Measurements from ENCODE around the gene LCN10. TPM values are rescaled to one million over a fixed set of nuclear protein-coding genes. Genes with fewer than 3 reads are reported as not detected.

Gene LCN10
- total RNA-seq, 1 experiment from 2014 or later: not detected

DNA sequence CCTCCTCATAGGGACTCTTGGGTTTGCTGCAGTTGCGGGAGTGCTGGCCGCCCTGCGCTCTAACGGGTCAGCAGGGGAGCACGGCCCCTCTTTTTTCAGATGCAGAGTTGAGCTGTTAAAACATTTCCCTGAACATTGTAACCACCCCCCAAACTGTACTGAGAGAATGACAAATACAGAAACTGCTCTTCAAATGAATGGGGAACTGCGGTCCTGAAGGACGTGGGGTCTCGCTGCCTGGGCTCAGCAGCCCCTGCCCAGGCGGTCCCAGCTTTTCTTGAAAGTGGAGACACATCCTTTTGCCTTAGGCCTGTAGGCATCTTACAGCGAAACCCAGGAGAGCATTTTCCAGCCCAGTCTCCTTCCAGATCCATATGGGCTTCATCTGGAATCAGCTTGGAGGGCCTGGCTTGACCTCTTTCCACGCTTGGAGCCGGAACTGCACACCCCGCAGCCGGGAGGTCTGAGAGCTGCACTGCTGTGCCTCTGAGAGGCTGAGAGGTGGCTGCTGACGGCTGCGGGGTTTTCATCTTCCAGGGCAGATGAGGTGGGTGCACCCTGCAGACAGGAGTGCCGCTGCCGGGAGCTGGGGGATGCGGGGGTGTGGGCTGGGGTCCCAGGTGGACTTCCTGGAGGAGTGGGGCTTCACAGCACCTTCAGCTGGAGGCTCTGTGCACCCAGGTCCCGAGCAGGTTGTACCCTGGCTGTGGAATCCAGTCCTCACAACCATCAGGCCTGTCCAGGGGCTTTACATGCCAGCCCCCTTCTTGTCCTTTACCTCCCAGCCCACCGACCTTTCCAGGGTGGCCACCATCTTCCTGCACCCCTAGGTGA is 54.2 kb downstream of the LCN10 start:
- intact Hi-C loops (cut with micrococcal nuclease): no loop called here
- Histone ChIP-seq H3K9ac (ENCODE audit: low read length) (no peak overlapping the region), H3K36me3 (ENCODE audit: low read depth, low read length) (no peaks in the 10 kb centered on the region), H3K27ac (ENCODE audit: low read length) (no peak overlapping the region), H3K4me2 (ENCODE audit: low read length) (peak overlapping the region; percentile 86), H2AFZ (ENCODE audit: low read length) (no peak overlapping the region), H3F3A (ENCODE audit: low read length, unreplicated experiment) (no peaks in the 10 kb centered on the region), H3K4me3 (ENCODE audit: low read length) (no peak overlapping the region), H4K20me1 (ENCODE audit: low read length) (0 out of 2 replicates have a peak, but pooled peaks cover 5% of the 10 kb centered on the region), H3K27me3 (ENCODE audit: low read length) (no peaks in the 10 kb centered on the region), H3K4me1 (ENCODE audit: insufficient read depth, low read length) (peaks cover 27% of the 10 kb centered on the region), H3K79me2 (ENCODE audit: low read length) (peaks cover 28% of the 10 kb centered on the region), H3K9me2 (replicated peaks; ENCODE audit: low read length) (no peaks in the 10 kb centered on the region), H3K9me3 (ENCODE audit: low read length) (no peaks in the 10 kb centered on the region)
- TSS peak; percentile 56 for BruUV-seq (replicated peaks)
- ChIA-PET POLR2A (ENCODE audit: unreplicated experiment) (no interaction called here), CTCF (no interaction called here)
- ATAC-seq: no peak
- no peak for DNase-seq
- no peak for TF ChIP-seq CTCF (conservative IDR thresholded peaks at IDR 0.05; ENCODE audit: low read depth, low read length)
- no peak for TF ChIP-seq EZH2 (IDR thresholded peaks at IDR 0.05; ENCODE audit: low read length, unreplicated experiment)
- TF ChIP-seq EZH2phosphoT487 (IDR thresholded peaks at IDR 0.05; ENCODE audit: borderline replicate concordance, low read length): no peak

Small RNA genes lying within 50 kb of the gene (microRNA-seq; reads per million reads assigned to microRNA genes)
- gene MIR6722 (ENCODE audit: unreplicated experiment): not detected

Other genes starting within 250 kb of the LCN10 start
- 14.3 and 20.8 TPM in 2 replicates for gene NOTCH1, start 196.9 kb downstream of the LCN10 start, total RNA-seq (2014; rRNA removed)
- 23.1 and 29.5 TPM in 2 replicates for gene EGFL7, start 80.0 kb downstream of the LCN10 start, total RNA-seq (2014; rRNA removed)
- gene AGPAT2, start 55.5 kb downstream of the LCN10 start, total RNA-seq (2014; rRNA removed): 103 and 106 TPM in 2 replicates
- gene DIPK1B, start 30.4 kb downstream of the LCN10 start, total RNA-seq (2014; rRNA removed): 19.5 and 26.3 TPM in 2 replicates
- gene LCN6, start 5.6 kb upstream of the LCN10 start, total RNA-seq (2014; rRNA removed): not detected in 2 replicates
- gene LCN8, start 15.3 kb upstream of the LCN10 start, total RNA-seq (2014; rRNA removed): not detected in 2 replicates
- gene LCN15, start 21.6 kb upstream of the LCN10 start, total RNA-seq (2014; rRNA removed): not detected in 2 replicates
- 94.6 and 101 TPM in 2 replicates for gene TMEM141, start 48.4 kb upstream of the LCN10 start, total RNA-seq (2014; rRNA removed)
- gene CCDC183, start 53.4 kb upstream of the LCN10 start, total RNA-seq (2014; rRNA removed): 0.87 and 1.2 TPM in 2 replicates
- 84.3 and 113 TPM in 2 replicates for gene RABL6, start 65.0 kb upstream of the LCN10 start, total RNA-seq (2014; rRNA removed)
- gene AJM1, start 99.5 kb upstream of the LCN10 start, total RNA-seq (2014; rRNA removed): 1.4 and 2.6 TPM in 2 replicates
- 83.2 and 111 TPM in 2 replicates for gene PHPT1, start 106.5 kb upstream of the LCN10 start, total RNA-seq (2014; rRNA removed)
- 3.0 and 5.3 TPM in 2 replicates for gene MAMDC4, start 109.4 kb upstream of the LCN10 start, total RNA-seq (2014; rRNA removed)
- gene EDF1, start 123.4 kb upstream of the LCN10 start, total RNA-seq (2014; rRNA removed): 544 and 562 TPM in 2 replicates
- gene TRAF2, start 143.6 kb upstream of the LCN10 start, total RNA-seq (2014; rRNA removed): 11.5 and 25.4 TPM in 2 replicates
- 138 and 159 TPM in 2 replicates for gene FBXW5, start 201.8 kb upstream of the LCN10 start, total RNA-seq (2014; rRNA removed)
- gene C8G, start 202.3 kb upstream of the LCN10 start, total RNA-seq (2014; rRNA removed): 0.77 TPM in 1 of 2 replicates, not detected in the other
- gene LCN12, start 209.3 kb upstream of the LCN10 start, total RNA-seq (2014; rRNA removed): 0.55 TPM in 1 of 2 replicates, not detected in the other
- gene PTGDS, start 234.6 kb upstream of the LCN10 start, total RNA-seq (2014; rRNA removed): not detected in 2 replicates
- not detected in 2 replicates for gene LCNL1, start 240.1 kb upstream of the LCN10 start, total RNA-seq (2014; rRNA removed)
- gene PAXX, start 249.5 kb upstream of the LCN10 start, total RNA-seq (2014; rRNA removed): 113 and 137 TPM in 2 replicates

All from PC-3 (cell line).